GM12878 (cell line): Measurements from ENCODE around the gene TTC23. TPM values are rescaled to one million over a fixed set of nuclear protein-coding genes. Genes with fewer than 3 reads are reported as not detected.
A peak's percentile ranks its signal among the peaks of the same experiment; 100 is the strongest.

Experiments used
- BACH1 ChIP-seq: fragments of 450-650 bp; IDR thresholded peaks from 2 replicates; pipeline ENCODE4 v1.6.1; 2017; ENCODE audit warnings: mild to moderate bottlenecking, borderline replicate concordance
- BCL11A ChIP-seq: IDR thresholded peaks from 2 replicates; pipeline ENCODE4 v1.6.1; 2011; ENCODE audit warnings: low read depth, low read length
- GATAD2B ChIP-seq: fragments of 450-650 bp; conservative IDR thresholded peaks from 2 replicates; pipeline ENCODE4 v1.6.1; 2017; ENCODE audit warnings: low read depth, mild to moderate bottlenecking, moderate library complexity
- HDAC2 ChIP-seq: fragments of 200-600 bp; sonication (generic); IDR thresholded peaks from 2 replicates; pipeline ENCODE4 v1.6.1; 2017
- MYC ChIP-seq: IDR thresholded peaks from 2 replicates; pipeline ENCODE4 v1.6.1; 2011; ENCODE audit warnings: mild to moderate bottlenecking, low read length, moderate library complexity, inconsistent platforms; ENCODE audit not compliant: insufficient read depth, insufficient replicate concordance, insufficient read length, severe bottlenecking
- PAX8 ChIP-seq: fragments of 450-650 bp; IDR thresholded peaks from 2 replicates; pipeline ENCODE4 v1.6.1; 2017; ENCODE audit warnings: mild to moderate bottlenecking, moderate library complexity
- RELA ChIP-seq: fragments of 450-650 bp; IDR thresholded peaks from 2 replicates; pipeline ENCODE4 v1.8.0; 2014; ENCODE audit warnings: borderline replicate concordance; ENCODE audit not compliant: partially characterized antibody
- RUNX3 ChIP-seq: IDR thresholded peaks from 2 replicates; pipeline ENCODE4 v1.6.1; 2012; ENCODE audit warnings: low read length, inconsistent platforms
- SIN3A ChIP-seq: IDR thresholded peaks from 2 replicates; pipeline ENCODE4 v1.6.1; 2012; ENCODE audit warnings: low read depth, low read length, improper control_type of control experiment
- STAT3 ChIP-seq: IDR thresholded peaks from 2 replicates; pipeline ENCODE4 v1.6.1; 2011; ENCODE audit warnings: low read depth, low read length, improper control_type of control experiment
- TAF1 ChIP-seq: IDR thresholded peaks from 2 replicates; pipeline ENCODE4 v1.6.1; 2011; ENCODE audit warnings: mild to moderate bottlenecking, low read depth, low read length, borderline replicate concordance
- ZNF24 ChIP-seq: fragments of 450-650 bp; IDR thresholded peaks from 2 replicates; pipeline ENCODE4 v1.6.1; 2017; ENCODE audit warnings: antibody characterized with exemption, mild to moderate bottlenecking
- ZNF384 ChIP-seq: IDR thresholded peaks from 2 replicates; pipeline ENCODE4 v1.6.1; 2012; ENCODE audit warnings: low read depth, mild to moderate bottlenecking, low read length, improper control_type of control experiment, borderline replicate concordance
- ZSCAN29 ChIP-seq: fragments of 450-650 bp; IDR thresholded peaks from 2 replicates; pipeline ENCODE4 v1.6.1; 2017; ENCODE audit warnings: mild to moderate bottlenecking, moderate library complexity
- polyA plus RNA-seq, 11 experiments: library from polyadenylated mRNA; depleted of rRNA in 4 of 11; unstranded in 6 of 11; stranded (reverse) in 5 of 11; fragments of >200 nt; fragmentation: Nextera tagmentation in 4 of 11; fragmentation: Illumina TruSeq in 1 of 11; extraction: Ambion mirVana in 4 of 11; extraction: Trizol in 1 of 11; gene quantifications; 1 replicate in 1 of 11; 2 replicates in 10 of 11; pipeline versions ENCODE4 v1.2.1 to v1.2.3, GENCODE V29; 2011 to 2016; ENCODE audit warnings: inconsistent platforms in 2 of 11, missing spikeins in 2 of 11, low read depth in 1 of 11
- total RNA-seq, 4 experiments: library from RNA; depleted of rRNA in 3 of 4; stranded (reverse); fragments of >200 nt in 3 of 4; fragmentation: Illumina TruSeq in 1 of 4; extraction: Trizol in 1 of 4; gene quantifications; 2 replicates each; pipeline versions ENCODE4 v1.2.1 to v1.2.3, GENCODE V29; 2013 to 2021
- TF ChIP-seq, protein P1 (sequence below): fragments of 450-650 bp; IDR thresholded peaks from 2 replicates; pipeline ENCODE4 v1.6.1; 2017; ENCODE audit warnings: borderline replicate concordance
- TF ChIP-seq, protein P2 (sequence below): fragments of 450-650 bp; IDR thresholded peaks from 2 replicates; pipeline ENCODE4 v1.6.1; 2016; ENCODE audit warnings: mild to moderate bottlenecking
- TF ChIP-seq, protein P3 (sequence below): fragments of 450-650 bp; formaldehyde crosslinking; IDR thresholded peaks from 2 replicates; pipeline ENCODE4 v1.5.0; 2022; ENCODE audit warnings: mild to moderate bottlenecking, missing genetic modification characterization
- TF ChIP-seq, protein P4 (sequence below): fragments of 150-350 bp; IDR thresholded peaks from 2 replicates; pipeline ENCODE4 v1.6.1; 2016; ENCODE audit warnings: low read depth, low read length
- TF ChIP-seq, protein P5 (sequence below): IDR thresholded peaks from 2 replicates; pipeline ENCODE4 v1.6.1; 2012; ENCODE audit warnings: low read depth, low read length, improper control_type of control experiment
- TF ChIP-seq, protein P6 (sequence below): IDR thresholded peaks from 2 replicates; pipeline ENCODE4 v1.6.1; 2012; ENCODE audit warnings: low read depth, low read length, improper control_type of control experiment

TTC23 gene
- total and polyA plus RNA-seq, 10 of the 15 experiments (the other 5 are each of a cell fraction or from before 2014, with no cell fraction given) = 1.2 to 9.0 (median 6.5) TPM

DNA sequence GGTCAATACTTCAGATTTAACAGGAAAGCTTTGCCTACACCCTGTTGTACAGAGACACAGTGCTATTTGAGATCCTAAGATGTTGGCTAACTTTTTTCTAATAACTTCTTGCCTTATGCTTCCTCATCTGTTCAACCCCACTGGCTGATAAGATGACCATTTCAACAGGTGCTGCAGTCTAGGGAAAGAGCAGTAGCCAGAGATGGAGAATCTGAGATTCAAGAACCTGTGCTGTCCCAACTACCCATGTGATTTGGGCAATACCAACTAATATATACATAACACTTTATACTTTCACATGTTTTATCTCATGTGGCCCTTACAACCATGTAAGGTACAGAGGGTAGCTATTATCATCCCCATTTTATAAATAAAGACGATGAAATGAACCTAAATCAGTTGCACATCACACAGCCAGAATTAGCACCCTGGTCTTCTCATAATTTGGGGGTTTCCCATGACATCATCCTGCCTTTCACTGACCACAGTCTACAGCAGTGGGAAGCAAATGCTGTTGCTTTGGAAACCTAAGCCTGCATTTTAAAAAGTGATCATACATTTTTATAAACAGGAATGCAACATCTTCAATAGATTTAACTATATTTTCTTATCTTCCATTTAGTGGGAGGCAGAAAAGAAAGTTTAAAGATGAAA is 9.7 kb downstream of the TTC23 start (continued):
- no peak for TF ChIP-seq MYC
- TF ChIP-seq, protein P1, sequence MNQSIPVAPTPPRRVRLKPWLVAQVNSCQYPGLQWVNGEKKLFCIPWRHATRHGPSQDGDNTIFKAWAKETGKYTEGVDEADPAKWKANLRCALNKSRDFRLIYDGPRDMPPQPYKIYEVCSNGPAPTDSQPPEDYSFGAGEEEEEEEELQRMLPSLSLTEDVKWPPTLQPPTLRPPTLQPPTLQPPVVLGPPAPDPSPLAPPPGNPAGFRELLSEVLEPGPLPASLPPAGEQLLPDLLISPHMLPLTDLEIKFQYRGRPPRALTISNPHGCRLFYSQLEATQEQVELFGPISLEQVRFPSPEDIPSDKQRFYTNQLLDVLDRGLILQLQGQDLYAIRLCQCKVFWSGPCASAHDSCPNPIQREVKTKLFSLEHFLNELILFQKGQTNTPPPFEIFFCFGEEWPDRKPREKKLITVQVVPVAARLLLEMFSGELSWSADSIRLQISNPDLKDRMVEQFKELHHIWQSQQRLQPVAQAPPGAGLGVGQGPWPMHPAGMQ = no peak
- no peak for TF ChIP-seq TAF1
- peak; percentile 97 for TF ChIP-seq RUNX3
- no peak for TF ChIP-seq HDAC2
- TF ChIP-seq, protein P2, sequence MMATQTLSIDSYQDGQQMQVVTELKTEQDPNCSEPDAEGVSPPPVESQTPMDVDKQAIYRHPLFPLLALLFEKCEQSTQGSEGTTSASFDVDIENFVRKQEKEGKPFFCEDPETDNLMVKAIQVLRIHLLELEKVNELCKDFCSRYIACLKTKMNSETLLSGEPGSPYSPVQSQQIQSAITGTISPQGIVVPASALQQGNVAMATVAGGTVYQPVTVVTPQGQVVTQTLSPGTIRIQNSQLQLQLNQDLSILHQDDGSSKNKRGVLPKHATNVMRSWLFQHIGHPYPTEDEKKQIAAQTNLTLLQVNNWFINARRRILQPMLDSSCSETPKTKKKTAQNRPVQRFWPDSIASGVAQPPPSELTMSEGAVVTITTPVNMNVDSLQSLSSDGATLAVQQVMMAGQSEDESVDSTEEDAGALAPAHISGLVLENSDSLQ = no peak
- no peak for TF ChIP-seq ZSCAN29
- TF ChIP-seq, protein P3, sequence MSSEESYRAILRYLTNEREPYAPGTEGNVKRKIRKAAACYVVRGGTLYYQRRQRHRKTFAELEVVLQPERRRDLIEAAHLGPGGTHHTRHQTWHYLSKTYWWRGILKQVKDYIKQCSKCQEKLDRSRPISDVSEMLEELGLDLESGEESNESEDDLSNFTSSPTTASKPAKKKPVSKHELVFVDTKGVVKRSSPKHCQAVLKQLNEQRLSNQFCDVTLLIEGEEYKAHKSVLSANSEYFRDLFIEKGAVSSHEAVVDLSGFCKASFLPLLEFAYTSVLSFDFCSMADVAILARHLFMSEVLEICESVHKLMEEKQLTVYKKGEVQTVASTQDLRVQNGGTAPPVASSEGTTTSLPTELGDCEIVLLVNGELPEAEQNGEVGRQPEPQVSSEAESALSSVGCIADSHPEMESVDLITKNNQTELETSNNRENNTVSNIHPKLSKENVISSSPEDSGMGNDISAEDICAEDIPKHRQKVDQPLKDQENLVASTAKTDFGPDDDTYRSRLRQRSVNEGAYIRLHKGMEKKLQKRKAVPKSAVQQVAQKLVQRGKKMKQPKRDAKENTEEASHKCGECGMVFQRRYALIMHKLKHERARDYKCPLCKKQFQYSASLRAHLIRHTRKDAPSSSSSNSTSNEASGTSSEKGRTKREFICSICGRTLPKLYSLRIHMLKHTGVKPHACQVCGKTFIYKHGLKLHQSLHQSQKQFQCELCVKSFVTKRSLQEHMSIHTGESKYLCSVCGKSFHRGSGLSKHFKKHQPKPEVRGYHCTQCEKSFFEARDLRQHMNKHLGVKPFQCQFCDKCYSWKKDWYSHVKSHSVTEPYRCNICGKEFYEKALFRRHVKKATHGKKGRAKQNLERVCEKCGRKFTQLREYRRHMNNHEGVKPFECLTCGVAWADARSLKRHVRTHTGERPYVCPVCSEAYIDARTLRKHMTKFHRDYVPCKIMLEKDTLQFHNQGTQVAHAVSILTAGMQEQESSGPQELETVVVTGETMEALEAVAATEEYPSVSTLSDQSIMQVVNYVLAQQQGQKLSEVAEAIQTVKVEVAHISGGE (CRISPR knock-in tag) = no peak
- TF ChIP-seq STAT3 = no peak
- no peak for TF ChIP-seq BACH1
- TF ChIP-seq BCL11A = 0 out of 2 replicates have a peak, but pooled peaks have one; percentile 62
- TF ChIP-seq, protein P4, sequence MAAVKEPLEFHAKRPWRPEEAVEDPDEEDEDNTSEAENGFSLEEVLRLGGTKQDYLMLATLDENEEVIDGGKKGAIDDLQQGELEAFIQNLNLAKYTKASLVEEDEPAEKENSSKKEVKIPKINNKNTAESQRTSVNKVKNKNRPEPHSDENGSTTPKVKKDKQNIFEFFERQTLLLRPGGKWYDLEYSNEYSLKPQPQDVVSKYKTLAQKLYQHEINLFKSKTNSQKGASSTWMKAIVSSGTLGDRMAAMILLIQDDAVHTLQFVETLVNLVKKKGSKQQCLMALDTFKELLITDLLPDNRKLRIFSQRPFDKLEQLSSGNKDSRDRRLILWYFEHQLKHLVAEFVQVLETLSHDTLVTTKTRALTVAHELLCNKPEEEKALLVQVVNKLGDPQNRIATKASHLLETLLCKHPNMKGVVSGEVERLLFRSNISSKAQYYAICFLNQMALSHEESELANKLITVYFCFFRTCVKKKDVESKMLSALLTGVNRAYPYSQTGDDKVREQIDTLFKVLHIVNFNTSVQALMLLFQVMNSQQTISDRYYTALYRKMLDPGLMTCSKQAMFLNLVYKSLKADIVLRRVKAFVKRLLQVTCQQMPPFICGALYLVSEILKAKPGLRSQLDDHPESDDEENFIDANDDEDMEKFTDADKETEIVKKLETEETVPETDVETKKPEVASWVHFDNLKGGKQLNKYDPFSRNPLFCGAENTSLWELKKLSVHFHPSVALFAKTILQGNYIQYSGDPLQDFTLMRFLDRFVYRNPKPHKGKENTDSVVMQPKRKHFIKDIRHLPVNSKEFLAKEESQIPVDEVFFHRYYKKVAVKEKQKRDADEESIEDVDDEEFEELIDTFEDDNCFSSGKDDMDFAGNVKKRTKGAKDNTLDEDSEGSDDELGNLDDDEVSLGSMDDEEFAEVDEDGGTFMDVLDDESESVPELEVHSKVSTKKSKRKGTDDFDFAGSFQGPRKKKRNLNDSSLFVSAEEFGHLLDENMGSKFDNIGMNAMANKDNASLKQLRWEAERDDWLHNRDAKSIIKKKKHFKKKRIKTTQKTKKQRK = no peak
- TF ChIP-seq RELA = peak; percentile 94
- TF ChIP-seq, protein P5, sequence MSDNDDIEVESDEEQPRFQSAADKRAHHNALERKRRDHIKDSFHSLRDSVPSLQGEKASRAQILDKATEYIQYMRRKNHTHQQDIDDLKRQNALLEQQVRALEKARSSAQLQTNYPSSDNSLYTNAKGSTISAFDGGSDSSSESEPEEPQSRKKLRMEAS = no peak
- TF ChIP-seq GATAD2B = no peak
- TF ChIP-seq, protein P6, sequence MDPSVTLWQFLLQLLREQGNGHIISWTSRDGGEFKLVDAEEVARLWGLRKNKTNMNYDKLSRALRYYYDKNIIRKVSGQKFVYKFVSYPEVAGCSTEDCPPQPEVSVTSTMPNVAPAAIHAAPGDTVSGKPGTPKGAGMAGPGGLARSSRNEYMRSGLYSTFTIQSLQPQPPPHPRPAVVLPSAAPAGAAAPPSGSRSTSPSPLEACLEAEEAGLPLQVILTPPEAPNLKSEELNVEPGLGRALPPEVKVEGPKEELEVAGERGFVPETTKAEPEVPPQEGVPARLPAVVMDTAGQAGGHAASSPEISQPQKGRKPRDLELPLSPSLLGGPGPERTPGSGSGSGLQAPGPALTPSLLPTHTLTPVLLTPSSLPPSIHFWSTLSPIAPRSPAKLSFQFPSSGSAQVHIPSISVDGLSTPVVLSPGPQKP = no peak
- TF ChIP-seq PAX8 = no peak
- no peak for TF ChIP-seq ZNF24
- TF ChIP-seq SIN3A = no peak
- no peak for TF ChIP-seq ZNF384
